Keratinocyte (primary cell): ENCODE data around the gene EPHX1.

ENCODE experiments used
- EZH2 ChIP-seq: IDR thresholded peaks from one replicate; pipeline ENCODE4 v1.6.1; 2012; ENCODE audit warnings: inconsistent platforms, mild to moderate bottlenecking, low read length, moderate library complexity
- TF ChIP-seq, protein P1 (sequence below), 3 experiments: IDR thresholded peaks in 1 of 3; conservative IDR thresholded peaks in 1 of 3; optimal IDR thresholded peaks in 1 of 3; 2 replicates in 2 of 3; 3 replicates in 1 of 3; pipeline versions ENCODE3 to v1.5.1; 2011; ENCODE audit warnings: low read length in 3 of 3, mild to moderate bottlenecking in 3 of 3, moderate library complexity in 2 of 3, control low read depth in 1 of 3, inconsistent platforms in 1 of 3; ENCODE audit not compliant: insufficient read depth in 2 of 3; ENCODE audit errors: extremely low read depth in 1 of 3

DNA sequence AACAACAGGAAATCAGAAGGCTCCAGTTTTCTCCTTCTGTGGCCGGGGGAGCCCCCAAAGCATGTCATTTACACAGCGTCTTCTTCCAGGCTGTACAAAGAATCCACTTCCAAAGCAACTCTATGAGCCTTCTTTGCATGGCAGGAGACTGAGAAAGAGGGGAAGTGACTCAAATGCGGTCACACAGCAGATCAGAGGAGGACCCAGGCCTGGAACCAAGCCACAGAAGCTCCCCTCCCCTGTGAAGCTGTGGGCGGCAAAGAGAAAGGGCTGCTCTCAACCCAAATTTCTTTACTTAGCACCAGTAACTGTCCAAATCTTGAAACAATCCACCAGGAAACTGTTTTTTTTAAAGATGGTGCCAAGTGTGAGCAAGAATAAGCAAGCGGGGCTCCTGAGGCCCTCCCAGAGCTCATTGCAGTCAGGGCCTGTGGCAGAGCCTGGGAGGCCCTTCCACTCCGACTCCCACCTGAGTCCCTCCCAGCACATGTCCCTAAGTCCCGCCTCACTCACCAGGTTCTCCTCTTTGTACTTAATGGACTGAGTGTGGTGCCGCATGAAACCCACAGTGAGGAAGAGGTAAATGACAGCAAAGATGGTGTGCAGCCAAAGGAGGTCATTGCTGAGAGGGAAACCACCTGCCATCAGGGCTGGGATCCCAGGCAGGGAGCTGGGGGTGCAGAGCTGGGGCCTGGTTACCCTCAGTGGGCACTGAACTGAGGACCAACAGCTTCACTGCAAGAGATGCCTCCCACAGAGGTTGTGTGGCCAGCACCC lies 56.3 kb downstream of the EPHX1 start:
- TF ChIP-seq, protein P1, sequence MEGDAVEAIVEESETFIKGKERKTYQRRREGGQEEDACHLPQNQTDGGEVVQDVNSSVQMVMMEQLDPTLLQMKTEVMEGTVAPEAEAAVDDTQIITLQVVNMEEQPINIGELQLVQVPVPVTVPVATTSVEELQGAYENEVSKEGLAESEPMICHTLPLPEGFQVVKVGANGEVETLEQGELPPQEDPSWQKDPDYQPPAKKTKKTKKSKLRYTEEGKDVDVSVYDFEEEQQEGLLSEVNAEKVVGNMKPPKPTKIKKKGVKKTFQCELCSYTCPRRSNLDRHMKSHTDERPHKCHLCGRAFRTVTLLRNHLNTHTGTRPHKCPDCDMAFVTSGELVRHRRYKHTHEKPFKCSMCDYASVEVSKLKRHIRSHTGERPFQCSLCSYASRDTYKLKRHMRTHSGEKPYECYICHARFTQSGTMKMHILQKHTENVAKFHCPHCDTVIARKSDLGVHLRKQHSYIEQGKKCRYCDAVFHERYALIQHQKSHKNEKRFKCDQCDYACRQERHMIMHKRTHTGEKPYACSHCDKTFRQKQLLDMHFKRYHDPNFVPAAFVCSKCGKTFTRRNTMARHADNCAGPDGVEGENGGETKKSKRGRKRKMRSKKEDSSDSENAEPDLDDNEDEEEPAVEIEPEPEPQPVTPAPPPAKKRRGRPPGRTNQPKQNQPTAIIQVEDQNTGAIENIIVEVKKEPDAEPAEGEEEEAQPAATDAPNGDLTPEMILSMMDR (optimal IDR thresholded peaks at IDR 0.05 in 1 of 3, IDR thresholded peaks at IDR 0.05 in 1 of 3, conservative IDR thresholded peaks at IDR 0.05 in 1 of 3; ENCODE audit: extremely low read depth in 1 of 3, insufficient read depth in 2 of 3, low read length in 3 of 3) = no peak
- no peak for TF ChIP-seq EZH2
